GM19035 (cell line): ENCODE data around the gene IER3IP1.
"Not testable (repeated sequence)": the region's sequence is repeated elsewhere in the genome, so short reads cannot be mapped to it uniquely, and the experiment has no call there.

Source experiments
- ATAC-seq: cut with Tn5 transposase; IDR thresholded peaks from one replicate; pipeline ENCODE4 v1.9.1; 2021; ENCODE audit not compliant: unreplicated experiment

Gene IER3IP1

DNA sequence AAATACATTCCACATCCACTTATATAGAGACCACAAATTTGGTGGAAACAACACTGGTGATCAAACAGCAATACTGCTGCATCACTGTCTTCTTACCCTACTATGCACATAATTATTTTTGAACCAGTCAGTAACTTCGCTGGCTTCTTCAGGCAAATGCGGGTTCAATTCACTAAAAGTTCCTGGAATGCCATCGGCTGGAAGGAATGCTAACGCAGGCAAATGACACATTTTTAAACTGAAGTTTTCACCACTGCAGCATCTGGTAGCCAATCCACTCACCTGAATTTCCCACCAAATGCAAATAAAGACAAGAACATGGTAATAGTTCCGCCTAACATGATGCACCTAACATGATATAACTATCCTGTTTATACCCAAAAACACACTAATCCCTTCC, 15.9 kb downstream of the IER3IP1 start:
- no peak for ATAC-seq

DNA sequence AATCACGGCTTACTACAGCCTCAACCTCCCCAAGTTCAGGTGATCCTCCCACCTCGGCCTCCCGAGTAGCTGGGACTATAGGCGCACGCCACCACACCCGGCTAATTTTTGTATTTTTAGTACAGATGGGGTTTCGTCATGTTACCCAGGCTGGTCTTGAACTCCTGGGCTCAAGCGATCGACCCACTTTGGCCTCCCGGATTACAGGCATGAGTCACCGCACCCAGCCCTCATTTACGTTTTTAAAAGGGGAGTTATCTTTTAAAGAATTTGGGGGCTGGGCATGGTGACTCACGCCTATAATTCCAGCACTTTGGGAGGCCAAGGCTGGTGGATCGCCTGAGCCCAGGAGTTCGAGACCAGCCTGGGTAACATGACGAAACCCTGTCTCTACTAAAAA, 17.8 kb downstream of the IER3IP1 start:
- ATAC-seq, result not testable (repeated sequence)

DNA sequence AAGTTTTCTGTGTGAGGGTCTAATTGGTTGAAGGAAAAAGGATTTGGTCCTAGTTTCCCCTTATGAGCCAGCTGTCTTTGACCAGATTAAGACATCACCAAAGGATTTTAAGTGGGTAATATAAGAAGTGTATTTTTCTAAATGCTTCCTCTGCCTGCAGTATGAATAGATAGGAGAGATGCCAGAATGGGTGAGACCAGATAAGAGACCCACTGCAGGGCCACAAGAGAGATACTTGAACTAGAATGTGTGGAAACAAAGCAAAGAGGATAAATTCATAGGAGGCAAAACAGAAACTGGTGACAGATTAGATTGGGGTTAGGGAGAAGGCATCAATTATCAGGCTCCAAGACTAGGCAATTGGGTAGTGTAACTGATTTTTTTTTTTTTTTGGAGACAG, 24.7 kb downstream of the IER3IP1 start:
- ATAC-seq, result no peak

DNA sequence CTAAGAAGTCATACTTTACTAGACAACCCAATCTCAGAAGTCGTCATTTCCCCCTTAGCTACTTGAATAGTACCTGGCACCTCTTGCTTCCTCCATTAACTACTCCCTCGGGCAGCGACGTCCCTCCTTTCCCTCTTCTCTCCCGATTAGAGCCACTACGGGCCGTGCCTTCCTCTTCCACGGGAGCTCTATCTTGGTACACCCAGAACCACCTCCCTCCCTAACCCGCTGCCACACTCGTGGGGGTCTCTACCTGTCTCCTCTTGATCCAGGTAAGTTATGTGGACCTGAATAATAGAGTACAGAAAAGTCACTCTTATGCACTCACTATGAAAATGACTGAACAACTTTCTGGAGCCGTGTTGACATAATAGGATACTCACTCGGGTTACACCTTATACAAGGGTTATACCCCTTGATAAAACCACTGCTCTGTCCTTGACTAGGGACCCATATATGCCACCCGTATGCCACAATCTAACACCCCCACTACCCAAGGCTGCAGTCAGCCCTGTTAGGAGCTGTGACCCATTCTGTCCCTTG, 25.3 kb downstream of the IER3IP1 start:
- peak; percentile 13 for ATAC-seq

DNA sequence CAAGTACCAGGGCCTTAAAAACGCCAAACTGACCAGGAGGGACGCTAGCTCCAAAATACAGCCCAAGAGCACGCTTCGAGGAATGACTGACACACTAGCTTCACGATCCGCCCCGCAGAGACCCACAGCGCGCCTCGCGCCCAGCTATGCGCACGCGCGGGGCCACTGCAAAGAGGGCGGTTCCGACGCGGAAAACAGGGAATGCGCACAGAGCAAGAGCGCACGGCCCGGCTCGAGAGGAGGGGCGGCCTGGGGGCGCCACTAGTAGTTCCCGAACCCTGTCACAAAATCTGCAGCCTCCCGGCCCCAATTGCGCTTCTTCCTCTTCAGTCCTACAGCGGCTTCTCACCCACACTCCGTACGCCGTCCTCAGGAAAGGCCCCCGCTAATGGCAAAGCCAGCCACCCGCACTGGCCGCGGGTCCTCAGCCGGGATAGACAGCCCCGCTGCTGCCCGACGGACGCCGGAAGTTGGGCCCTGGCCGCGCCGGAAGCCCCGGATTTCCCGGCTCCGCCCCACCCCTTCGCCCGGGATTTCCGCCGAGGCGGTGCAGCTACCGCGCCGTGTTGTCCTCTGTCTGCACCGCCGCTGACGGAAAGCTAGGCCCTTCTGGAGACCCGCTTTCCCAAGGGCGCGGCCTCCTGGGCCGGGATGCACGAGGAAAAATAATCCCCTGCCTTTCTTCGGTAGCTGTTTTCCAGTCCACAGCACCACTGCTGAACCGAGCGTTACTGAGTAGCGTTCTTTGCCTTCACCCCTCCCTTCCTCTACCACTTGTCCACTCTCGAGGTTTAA, 25.9 kb downstream of the IER3IP1 start, which contains the start of gene HDHD2:
TSS of gene HDHD2 (minus strand) at position 472 of the 795 bp plus-strand sequence. CDS start 14,061 bp downstream, outside the sequence.
- ATAC-seq, result peak; percentile 86

DNA sequence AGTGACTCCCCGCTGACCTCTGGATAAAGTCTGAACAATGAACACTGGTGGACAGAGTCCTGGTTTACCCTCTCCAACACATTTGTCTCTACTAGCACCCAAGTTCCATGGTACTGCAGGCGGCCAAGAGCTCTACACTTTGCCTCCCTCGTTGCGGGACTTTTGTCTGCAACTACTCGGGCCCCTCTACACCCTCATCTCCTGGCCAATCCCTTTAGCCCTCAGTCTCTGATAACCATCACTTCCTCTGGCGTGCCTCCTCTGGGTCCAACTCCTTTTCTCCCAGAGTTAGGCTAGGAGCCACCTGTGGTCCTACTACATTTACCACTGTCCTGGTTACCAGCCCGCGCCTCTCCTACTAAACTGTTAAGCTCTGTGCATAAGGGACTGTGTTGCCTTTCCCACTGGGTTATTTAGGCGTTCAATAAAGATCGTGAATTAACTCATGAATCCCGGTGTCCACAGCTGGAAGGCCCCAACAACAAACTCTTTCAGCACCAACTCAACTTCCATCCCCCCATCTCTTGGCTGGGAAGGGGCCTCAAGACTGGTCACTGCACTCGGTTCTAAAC, 26.6 kb downstream of the IER3IP1 start:
- ATAC-seq, result no peak

DNA sequence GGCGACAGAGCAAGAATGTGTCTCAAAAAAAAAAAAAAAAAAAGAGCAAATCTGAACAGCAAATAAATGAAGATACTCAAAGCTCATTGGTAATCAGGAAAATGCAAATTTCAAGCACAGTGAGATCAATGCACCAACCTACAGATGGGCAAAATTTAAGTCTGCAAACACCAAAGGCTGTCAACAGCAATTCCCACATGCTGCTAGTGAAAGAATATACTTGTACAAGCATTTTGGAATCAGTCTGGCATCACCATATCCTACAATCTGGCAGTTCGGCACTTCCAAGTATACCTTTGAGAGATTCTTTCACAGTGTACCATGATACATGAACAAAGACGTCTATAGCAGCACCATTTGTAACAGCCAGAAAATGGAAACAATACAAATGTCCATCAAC, 30.0 kb downstream of the IER3IP1 start:
- no peak for ATAC-seq

DNA sequence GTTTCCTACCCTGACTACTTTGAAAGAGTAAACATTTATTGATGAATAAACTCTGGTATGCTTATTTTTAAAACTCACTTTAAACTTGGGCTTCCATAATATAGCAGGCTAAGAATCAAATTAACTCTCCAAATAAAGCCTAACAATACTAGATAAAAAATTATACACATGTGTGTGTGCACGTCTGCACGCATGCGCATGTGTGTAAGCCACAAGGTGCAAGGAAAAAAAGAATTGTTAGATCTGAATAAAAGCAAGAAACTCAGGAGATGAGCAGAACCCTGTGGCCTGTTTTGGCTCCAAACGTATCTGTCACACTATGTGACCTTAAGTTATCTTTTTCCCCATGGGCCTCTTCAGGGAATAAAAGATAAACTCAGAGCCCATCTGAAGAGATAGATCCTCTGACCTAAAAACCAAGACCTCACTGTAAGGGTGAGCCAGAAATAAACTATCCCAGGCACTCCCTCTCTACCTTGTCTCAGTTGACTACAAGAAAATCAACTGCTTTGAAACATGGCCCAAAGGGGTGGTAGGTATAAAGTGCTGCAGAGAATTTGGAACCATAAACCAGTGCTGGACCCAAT, 32.2 kb downstream of the IER3IP1 start:
- no peak for ATAC-seq

DNA sequence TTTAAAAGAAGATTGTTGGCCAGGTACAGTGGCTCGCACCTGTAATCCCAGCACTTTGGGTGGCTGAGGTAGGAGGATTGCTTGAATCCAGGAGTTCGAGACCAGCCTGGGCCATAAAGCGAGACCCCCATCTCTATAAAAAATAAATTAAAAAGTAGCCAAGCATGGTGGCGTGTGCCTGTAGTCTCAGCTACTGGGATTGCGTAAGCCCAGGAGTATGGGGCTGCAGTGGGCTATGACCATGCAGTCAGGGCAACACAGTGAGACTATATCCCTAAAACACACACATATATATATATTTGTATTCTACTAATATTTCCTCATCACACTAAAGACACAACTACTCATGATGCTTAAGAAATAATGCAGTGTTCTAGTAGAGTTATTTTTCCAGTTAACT, 33.0 kb downstream of the IER3IP1 start:
- ATAC-seq, result no peak

DNA sequence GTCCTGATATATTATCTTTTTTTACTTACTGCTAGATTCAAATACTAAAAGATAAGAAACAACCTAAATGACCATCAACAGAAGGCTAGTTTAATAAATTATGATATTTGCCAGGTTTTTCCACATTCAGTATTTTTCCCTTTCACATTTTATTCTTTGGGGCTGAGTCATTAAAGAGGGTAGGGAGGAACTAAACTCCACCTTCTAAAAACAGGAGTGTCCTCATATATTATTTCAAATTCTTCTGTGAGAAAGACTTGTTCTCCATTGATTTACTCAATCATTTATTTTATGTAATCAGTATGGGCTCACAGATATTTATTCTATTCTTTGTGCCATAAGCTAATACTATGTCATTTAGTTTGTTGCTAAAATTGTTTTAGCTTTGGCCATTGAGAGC, 34.9 kb downstream of the IER3IP1 start:
- no peak for ATAC-seq

DNA sequence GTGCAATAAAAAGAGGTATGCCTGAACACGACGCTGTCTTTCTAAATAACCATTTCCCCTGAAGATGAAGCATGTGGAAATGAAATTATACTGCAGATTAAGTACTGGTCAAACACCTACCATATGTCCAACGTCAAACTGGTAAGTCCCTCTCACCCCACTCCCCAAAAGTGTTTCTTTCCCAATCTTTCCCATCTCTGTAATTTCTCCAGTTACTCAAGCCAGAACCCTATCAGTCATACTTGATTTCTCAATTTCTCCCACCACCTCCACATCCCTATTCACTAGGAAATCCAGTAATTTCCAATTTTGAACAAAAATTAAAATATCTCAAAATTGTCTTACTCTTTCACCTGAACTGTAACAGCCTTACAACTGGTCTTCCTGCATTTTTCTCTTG, 55.0 kb downstream of the IER3IP1 start:
- no peak for ATAC-seq

DNA sequence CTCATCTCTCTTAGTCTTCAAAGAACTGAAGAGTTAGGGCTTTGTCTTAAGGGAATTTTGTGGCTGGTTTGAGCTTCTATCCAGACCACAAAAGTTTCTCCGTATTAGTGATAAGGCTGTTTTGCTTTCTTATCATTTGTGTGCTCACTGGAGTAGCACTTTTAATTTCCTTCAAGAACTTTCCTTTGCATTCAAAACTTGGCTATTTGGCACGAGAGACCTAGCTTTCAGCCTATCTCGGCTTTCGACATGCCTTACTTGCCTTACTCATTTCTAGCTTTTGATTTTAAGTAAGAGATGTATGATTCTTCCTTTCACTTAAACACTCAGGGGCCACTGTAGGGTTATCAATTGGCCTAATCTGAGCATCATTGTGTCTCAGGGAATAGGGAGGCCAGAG, 55.7 kb downstream of the IER3IP1 start:
- ATAC-seq, result no peak

DNA sequence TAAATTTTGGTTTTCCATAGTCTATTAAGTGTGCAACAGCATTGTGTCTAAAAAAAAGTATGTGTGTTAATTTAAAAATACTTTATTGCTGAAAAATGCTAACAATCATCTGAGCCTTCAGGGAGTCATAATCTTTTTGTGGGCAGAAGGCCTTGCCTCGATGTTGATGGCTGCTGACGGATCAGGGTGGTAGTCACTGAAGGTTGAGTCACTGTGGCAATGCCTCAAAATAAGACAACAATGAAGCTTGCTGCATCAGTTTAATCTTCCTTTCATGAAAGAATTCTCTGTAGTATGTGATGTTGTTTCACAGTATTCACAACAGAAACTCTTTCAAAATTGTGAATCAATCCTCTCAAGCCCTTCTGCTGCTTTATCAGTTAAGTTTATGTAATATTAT, 57.2 kb downstream of the IER3IP1 start:
- ATAC-seq, result no peak

DNA sequence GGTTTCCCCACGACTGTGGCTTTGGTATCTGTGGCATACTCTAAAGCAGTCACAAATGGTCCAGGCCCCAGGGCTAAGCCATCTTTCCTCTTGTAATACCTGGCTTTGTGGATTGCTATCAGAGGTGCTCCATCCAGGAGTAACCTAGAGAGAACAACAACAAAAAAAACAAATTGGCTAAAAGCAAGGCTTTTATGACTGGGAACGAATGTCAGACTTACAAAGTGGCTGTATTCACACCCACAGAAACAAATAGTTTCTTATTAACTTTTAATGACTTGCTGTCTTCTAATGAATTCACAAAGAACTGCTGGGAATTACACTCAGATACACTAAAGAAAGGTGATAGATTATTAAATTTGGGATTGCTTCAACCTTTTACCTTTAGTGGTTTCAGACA, 61.0 kb downstream of the IER3IP1 start:
- ATAC-seq, result no peak

DNA sequence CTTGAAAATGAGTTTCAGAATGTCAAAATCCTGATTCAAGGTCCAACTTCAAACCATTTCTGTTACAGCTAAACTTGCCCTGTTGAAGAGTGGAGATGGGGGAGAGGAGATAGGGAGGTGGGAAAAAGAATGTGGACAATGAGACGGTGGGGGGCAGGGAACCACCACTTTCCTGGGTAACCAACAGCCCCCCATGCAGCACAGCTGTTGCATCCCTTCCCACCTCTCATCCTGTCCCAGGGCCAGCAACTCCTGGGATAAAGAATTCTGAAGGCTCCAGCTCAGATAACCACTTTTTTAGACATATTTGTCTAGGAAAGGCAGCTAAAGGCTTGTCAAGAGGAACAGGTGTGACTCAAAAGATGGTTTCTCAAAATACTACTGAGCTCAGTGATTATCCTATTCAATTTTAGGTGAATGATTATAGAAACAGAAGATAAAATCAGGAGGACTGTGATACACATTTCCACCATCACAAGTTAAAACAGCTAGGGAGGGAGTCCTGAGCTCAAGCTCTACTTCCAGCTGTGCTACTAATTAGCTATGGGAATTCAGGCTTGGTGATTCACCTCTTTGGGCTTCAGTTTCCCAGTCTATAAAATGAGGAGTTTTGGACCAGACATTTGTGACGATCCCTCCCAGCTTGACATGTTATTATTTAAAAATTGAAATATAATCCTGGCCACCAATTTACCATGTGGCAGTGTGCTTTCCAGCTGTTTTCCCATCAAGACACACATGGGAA, 62.2 kb downstream of the IER3IP1 start:
- ATAC-seq, result no peak

DNA sequence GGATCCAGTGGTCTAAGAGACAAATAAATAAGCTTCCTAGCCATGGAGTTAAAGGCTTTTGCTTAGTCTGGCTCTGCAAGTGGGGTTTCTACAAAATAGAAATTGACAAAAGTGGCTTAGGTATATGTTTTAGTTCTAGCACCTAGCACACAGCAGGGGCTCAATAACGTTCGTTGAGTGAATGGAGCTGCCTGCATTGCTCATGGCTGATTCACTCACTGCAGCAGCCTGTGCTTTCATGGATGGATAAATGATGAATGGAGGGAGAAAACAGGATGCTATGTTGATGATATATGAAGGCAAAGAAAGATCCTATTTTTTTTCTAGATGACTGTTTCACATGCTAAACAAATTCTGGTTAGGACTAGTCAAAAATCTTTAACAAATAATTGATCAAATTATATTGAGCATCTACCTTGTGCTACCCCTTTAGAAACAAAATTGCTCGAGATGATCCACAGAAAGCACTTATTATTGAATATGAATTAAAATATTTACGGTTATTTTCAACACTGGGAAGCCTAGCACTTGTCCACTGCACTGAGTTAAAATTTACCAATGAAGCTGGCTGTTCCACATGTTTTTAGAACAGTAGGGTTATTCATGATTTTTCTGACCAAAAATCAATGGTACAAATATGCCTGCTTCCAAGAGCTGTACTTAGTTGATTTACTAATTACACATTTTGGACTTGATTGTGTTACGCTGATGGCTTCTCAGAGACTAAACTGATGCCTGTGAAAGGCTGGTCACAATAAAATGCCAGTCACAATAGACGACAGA, 65.5 kb downstream of the IER3IP1 start:
- no peak for ATAC-seq

DNA sequence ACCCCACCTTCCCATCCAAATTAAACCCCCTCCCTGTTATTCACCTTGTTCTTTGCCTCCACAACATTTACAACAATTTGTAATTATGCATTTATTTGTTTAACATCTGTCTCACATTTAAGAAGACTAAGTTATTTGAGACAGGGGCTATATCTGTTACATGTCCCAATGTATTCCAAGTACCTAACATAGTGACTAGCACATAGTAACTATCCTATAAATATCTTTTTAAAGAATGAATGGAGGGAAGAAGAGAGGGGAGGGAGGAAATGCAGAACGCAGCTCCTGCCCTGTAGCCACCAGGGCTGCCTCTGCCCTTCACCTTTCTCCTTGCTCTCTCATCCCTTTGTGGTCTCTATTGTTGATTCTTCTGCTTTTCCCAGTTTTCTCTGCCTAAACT, 66.4 kb downstream of the IER3IP1 start:
- ATAC-seq, result no peak

DNA sequence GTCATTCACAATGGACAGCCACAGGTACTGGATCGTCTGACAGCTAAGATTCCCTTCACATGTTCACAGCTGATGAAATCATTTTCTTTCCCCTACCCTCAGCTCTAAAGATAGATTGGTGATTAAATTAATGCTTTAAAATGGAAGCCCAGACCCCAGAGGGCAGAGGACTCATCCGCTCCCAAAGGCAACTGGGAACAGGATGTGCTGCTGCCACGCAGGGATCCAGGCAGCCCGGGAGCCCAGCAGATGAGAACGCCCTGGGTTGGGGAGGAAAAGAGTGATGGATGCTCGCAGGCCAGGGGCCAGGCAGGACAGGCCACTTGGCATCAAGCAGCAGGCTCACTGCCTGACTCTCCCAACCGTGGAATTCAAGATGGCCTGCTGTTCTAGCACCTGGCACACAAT, 67.2 kb downstream of the IER3IP1 start:
- no peak for ATAC-seq

DNA sequence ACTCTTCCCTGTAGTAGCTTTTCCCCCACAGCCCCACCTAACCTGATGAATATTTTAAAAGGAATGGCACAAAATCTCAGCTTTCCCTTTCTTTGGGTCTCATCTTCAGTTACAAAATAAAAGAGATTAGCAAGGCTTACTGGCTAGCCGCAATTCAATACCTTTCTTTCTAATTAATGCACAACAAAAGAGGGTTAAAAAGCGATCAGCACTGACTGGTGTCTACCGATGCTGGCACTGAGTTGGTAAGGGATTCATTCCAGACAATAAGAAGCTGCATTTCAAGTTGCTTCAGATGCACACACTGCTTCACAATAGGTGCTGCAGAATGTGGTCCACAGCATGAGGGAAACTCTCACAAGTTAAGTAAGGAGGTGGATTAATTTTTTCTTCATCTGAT, 67.8 kb downstream of the IER3IP1 start:
- no peak for ATAC-seq
